Keratinocyte (primary cell): Measurements from ENCODE around the gene PARD6B. TPM values are rescaled to one million over a fixed set of nuclear protein-coding genes. Genes with fewer than 3 reads are reported as not detected.

ENCODE experiments used
- DNase-seq: peaks from one replicate; pipeline ENCODE4 v3.0.0-alpha.2; 2011; ENCODE audit warnings: low read depth, missing footprints, low spot score
- FAIRE-seq: peaks from 2 replicates; lab custom pipeline; 2011; peaks lifted over from hg19 to GRCh38; lab: Jason Lieb, UNC
- H2AFZ ChIP-seq: 2 replicates; pipeline ENCODE4 v1.6.0; 2012; ENCODE audit warnings: low read length, control low read depth, inconsistent platforms; ENCODE audit not compliant: control insufficient read depth
- H3K27ac ChIP-seq: 2 replicates; pipeline ENCODE4 v1.5.1; 2011; ENCODE audit warnings: low read length; ENCODE audit not compliant: control insufficient read depth, insufficient read depth
- H3K27me3 ChIP-seq: 3 replicates; pipeline ENCODE4 v1.6.0; 2011; ENCODE audit warnings: low read length; ENCODE audit not compliant: control insufficient read depth, insufficient read depth; ENCODE audit errors: extremely low read depth
- H3K36me3 ChIP-seq, 2 experiments: 2 replicates in 1 of 2; 3 replicates in 1 of 2; pipeline ENCODE4 v1.5.1; 2011; ENCODE audit warnings: low read length in 2 of 2, mild to moderate bottlenecking in 1 of 2; ENCODE audit not compliant: control insufficient read depth in 2 of 2, insufficient read depth in 2 of 2; ENCODE audit errors: extremely low read depth in 1 of 2
- H3K4me1 ChIP-seq: 3 replicates; pipeline ENCODE4 v1.5.1; 2011; ENCODE audit warnings: low read length; ENCODE audit not compliant: control insufficient read depth, insufficient read depth; ENCODE audit errors: extremely low read depth
- H3K4me2 ChIP-seq: 3 replicates; pipeline ENCODE4 v1.6.0; 2011; ENCODE audit warnings: low read depth, low read length; ENCODE audit not compliant: control insufficient read depth, insufficient read depth; ENCODE audit errors: extremely low read depth
- H3K4me3 ChIP-seq, 3 experiments: fragments of 200-600 bp in 1 of 3; sonication (generic) in 1 of 3; 2 replicates in 2 of 3; 3 replicates in 1 of 3; pipeline ENCODE4 v1.5.1; 2011 to 2016; ENCODE audit warnings: low read length in 3 of 3, mild to moderate bottlenecking in 3 of 3, control low read depth in 2 of 3, inconsistent platforms in 1 of 3, low read depth in 1 of 3, mixed read lengths in 1 of 3, mixed run types in 1 of 3, moderate library complexity in 1 of 3; ENCODE audit not compliant: control insufficient read depth in 2 of 3, insufficient read depth in 2 of 3; ENCODE audit errors: extremely low read depth in 1 of 3
- H3K79me2 ChIP-seq: 2 replicates; pipeline ENCODE4 v1.6.0; 2012; ENCODE audit warnings: low read length; ENCODE audit not compliant: control insufficient read depth, insufficient read depth
- H3K9ac ChIP-seq: 3 replicates; pipeline ENCODE4 v1.6.0; 2011; ENCODE audit warnings: low read length; ENCODE audit not compliant: control insufficient read depth, insufficient read depth; ENCODE audit errors: extremely low read depth
- H3K9me1 ChIP-seq: 3 replicates; pipeline ENCODE4 v1.6.0; 2011; ENCODE audit warnings: low read length; ENCODE audit not compliant: control insufficient read depth, insufficient read depth; ENCODE audit errors: extremely low read depth
- H3K9me3 ChIP-seq: 2 replicates; pipeline ENCODE4 v1.5.1; 2012; ENCODE audit warnings: low read depth, low read length; ENCODE audit not compliant: control insufficient read depth
- H4K20me1 ChIP-seq: 3 replicates; pipeline ENCODE4 v1.6.0; 2011; ENCODE audit warnings: low read length; ENCODE audit not compliant: control insufficient read depth, insufficient read depth; ENCODE audit errors: extremely low read depth
- CTCF ChIP-seq, 3 experiments: IDR thresholded peaks in 1 of 3; conservative IDR thresholded peaks in 1 of 3; optimal IDR thresholded peaks in 1 of 3; 2 replicates in 2 of 3; 3 replicates in 1 of 3; pipeline versions ENCODE3 to v1.5.1; 2011; ENCODE audit warnings: low read length in 3 of 3, mild to moderate bottlenecking in 3 of 3, moderate library complexity in 2 of 3, control low read depth in 1 of 3, inconsistent platforms in 1 of 3; ENCODE audit not compliant: insufficient read depth in 2 of 3; ENCODE audit errors: extremely low read depth in 1 of 3
- EZH2 ChIP-seq: IDR thresholded peaks from one replicate; pipeline ENCODE4 v1.6.1; 2012; ENCODE audit warnings: inconsistent platforms, mild to moderate bottlenecking, low read length, moderate library complexity
- dilution Hi-C: fragments of 300-500 bp; cut with MboI; formaldehyde crosslinking; loops from one replicate; pipeline ENCODE4 v1.7.0; 2020; ENCODE audit warnings: low sequenced_read_pairs; ENCODE audit not compliant: extremely low pct_ligation_motif_present
- polyA plus RNA-seq, 5 experiments: library from polyadenylated mRNA; depleted of rRNA in 3 of 5; stranded (reverse) in 3 of 5; stranded (forward) in 1 of 5; unstranded in 1 of 5; fragments of >200 nt; gene quantifications; 1 replicate in 1 of 5; 2 replicates in 3 of 5; 3 replicates in 1 of 5; pipeline versions ENCODE4 v1.2.1 to v1.2.3, GENCODE V29; 2011 to 2012; ENCODE audit warnings: missing spikeins in 2 of 5, low read depth in 1 of 5, low replicate concordance in 1 of 5

The PARD6B gene
- polyA plus RNA-seq, 1 donor (not counting 4 experiments of a cell fraction or from before 2014, with no cell fraction given) = 2.0 TPM

- FAIRE-seq (no peak), DNase-seq (no peak)
- TF ChIP-seq EZH2 = no peak
- no peak for TF ChIP-seq CTCF (optimal IDR thresholded peaks at IDR 0.05 in 1 of 3, IDR thresholded peaks at IDR 0.05 in 1 of 3, conservative IDR thresholded peaks at IDR 0.05 in 1 of 3; ENCODE audit: extremely low read depth in 1 of 3, insufficient read depth in 2 of 3, low read length in 3 of 3)
- Histone ChIP-seq H3K27ac (no peak overlapping the region), H3K36me3 (no peaks in the 10 kb centered on the region), H3K4me3 (no peak overlapping the region), H3K9me1 (no peaks in the 10 kb centered on the region), H3K4me2 (no peak overlapping the region), H3K27me3 (no peaks in the 10 kb centered on the region), H2AFZ (no peak overlapping the region), H3K9me3 (no peaks in the 10 kb centered on the region), H4K20me1 (no peaks in the 10 kb centered on the region), H3K9ac (no peak overlapping the region), H3K4me1 (peaks cover 1% of the 10 kb centered on the region), H3K79me2 (no peaks in the 10 kb centered on the region)
- dilution Hi-C loops = no loop called here
Measured at GRCh38 chr20:50719328-50719727, 12.1 kb upstream of the PARD6B start.

GRCh38 chr20:50720026-50720425 lies 11.4 kb upstream of the PARD6B start:
- Histone ChIP-seq H3K9me3 (no peaks in the 10 kb centered on the region), H3K4me2 (no peak overlapping the region), H3K9me1 (no peaks in the 10 kb centered on the region), H3K79me2 (no peaks in the 10 kb centered on the region), H2AFZ (no peak overlapping the region), H4K20me1 (no peaks in the 10 kb centered on the region), H3K36me3 (no peaks in the 10 kb centered on the region), H3K9ac (no peak overlapping the region), H3K27me3 (no peaks in the 10 kb centered on the region), H3K4me1 (peaks cover 8% of the 10 kb centered on the region), H3K27ac (no peak overlapping the region), H3K4me3 (no peak overlapping the region)
- no peak for TF ChIP-seq EZH2
- TF ChIP-seq CTCF (optimal IDR thresholded peaks at IDR 0.05 in 1 of 3, IDR thresholded peaks at IDR 0.05 in 1 of 3, conservative IDR thresholded peaks at IDR 0.05 in 1 of 3; ENCODE audit: extremely low read depth in 1 of 3, insufficient read depth in 2 of 3, low read length in 3 of 3) = no peak
- DNase-seq (no peak), FAIRE-seq (no peak)
- dilution Hi-C loops = no loop called here
